ENCODE results near the gene SMIM10L2A. TPM values are rescaled to one million over a fixed set of nuclear protein-coding genes. Genes with fewer than 3 reads are reported as not detected.
"Not testable (repeated sequence)": the region's sequence is repeated elsewhere in the genome, so short reads cannot be mapped to it uniquely, and the experiment has no call there.

The SMIM10L2A gene
- total RNA-seq, result 1.9 and 5.6 TPM in 2 replicates

DNA sequence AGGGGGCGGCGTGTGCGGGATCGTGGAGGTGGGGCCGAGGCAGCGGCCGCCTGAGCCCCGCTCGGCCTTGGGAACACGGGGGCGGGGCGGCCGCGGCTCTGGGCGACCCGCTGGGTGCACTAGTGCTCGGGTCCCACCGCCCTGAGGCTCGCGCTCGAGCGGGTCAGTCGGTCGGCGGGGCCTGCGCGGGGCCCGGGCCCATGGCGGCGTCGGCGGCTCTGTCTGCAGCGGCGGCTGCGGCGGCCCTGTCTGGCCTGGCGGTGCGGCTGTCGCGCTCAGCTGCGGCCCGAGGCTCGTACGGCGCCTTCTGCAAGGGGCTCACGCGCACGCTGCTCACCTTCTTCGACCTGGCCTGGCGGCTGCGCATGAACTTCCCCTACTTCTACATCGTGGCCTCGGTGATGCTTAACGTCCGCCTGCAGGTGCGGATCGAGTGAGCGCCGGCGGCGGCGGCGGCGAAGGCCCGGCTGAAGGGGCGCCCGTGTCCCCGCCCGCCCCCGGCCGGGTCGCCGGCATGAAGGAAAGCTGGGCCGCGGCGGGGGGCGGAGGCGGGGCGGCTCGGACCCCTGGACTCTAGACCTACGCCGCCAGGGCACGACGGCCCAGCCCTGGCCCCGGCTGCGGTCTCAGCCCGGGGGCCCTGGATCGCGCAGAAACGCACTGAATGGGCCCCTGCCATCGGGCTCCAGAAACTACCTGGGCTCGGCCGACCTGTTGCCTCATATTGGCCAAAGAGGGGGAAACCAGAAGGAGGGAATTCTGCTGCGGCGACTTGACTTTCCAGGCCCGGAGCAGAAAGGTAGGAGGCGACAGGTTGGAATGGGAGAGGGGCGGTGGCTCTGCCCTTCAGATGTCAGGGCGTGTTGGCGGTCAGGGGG is at the start of gene SMIM10L2A:
Gene SMIM10L2A, plus strand, starts transcription at position 13 of the 878 bp plus-strand sequence. Its CDS starts 188 bp downstream, at position 201.
- no peak for DNase-seq (ENCODE audit: low read depth)

DNA sequence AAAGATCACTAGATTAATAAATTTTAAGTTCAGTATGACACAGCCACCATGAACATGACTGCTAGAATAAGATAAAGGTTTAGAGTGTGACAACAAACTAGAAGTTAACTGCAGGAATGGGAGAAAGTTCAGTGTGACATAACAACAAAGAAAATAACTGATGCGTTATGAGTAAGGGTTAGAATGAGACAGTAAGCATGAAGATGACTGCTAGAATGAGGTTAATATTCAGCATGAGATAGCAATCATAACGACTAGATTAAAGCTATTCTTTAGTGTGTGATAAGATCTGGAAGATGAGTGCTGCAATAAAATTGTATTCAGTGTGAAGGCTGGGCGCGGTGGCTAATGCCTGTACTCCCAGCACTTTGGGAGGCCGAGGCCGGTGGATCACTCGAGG is 48.4 kb upstream of the SMIM10L2A start:
- no peak for DNase-seq (ENCODE audit: low read depth)

DNA sequence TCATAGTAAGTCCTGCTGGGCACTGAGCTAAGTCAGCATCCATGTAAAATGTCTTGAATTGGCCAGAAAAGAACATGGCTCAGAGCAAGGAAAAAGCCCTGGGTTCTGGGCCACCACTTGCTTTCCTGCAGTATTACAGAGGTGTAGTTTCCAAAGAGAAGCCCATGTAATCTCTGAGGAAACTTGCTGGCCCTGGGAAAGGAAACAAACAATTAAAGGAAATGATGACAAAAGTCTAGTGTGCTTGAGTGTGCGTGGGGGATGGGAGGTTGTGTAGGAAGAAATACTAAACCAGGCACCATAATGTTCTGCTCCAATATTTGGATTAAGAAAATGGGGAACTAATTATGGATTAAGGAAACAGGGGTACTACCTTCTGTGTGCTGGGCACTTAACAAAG is 39.5 kb upstream of the SMIM10L2A start:
- DNase-seq (ENCODE audit: low read depth), result no peak

DNA sequence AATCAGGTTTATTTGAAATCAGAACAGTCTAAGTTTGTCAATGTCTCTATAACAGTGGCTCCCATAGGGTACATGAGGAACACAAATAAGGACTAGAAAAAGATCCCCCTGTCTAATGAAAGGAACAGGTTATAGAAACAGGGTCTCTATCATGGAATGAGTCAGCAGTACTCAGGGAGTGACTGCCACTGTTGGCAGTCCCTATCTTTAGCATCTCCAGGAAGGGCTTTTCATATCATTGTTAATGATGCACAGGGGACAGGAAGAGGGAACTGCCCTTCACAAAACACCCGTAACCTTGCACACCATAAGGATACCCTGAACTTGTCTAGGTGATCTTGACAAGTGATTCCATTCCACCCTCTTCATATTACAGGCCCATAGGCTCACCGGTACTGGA is 38.5 kb upstream of the SMIM10L2A start:
- DNase-seq (ENCODE audit: low read depth), result no peak

DNA sequence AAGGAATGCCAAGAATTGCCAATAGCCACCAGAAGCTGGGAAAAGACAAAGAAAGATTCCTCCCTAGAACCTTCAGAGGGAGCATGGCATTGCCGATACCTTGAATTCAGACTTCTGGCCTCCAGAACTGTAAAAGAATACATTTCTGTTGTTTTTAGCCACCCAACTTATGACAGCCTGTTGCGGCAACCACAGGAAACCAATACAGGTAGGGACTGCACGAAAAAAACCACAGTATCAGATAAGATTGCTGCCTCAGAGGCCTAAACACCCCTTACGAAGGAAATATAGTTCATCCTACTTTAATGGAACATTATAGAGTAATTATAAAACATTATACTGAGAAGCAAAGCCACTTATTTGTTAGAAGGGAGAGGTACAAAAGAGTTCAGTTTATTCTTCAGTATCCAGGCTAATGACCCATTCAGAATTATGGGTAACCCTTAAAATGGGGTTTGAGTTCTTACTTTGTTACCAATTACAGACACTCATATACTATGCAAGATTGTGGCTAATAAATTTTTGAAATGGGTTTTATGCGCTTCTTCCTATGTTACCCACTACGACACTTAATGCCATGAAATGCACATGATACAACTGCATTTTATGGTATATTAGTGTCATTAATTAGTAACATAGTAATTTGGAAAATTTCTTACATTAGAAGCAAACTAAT is 37.4 kb upstream of the SMIM10L2A start:
- DNase-seq (ENCODE audit: low read depth), result no peak

DNA sequence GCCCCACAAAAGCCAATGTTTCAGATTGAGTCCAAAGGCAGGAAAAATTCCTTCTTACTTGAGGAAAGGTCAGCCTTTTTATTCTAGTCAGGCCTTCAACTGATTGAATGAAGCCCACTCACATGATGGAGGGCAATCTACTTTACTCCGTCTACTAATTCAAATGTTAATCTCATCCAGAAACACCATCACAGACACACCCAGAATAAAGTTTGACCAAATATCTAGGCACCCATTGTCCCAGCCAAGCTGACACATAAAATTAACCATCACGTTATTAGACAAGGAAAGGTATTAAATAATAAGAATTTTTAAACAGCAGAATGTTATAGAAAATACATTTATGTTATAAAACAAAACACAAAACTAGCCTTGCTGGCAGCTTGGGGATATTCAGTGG is 32.9 kb upstream of the SMIM10L2A start:
- no peak for DNase-seq (ENCODE audit: low read depth)

DNA sequence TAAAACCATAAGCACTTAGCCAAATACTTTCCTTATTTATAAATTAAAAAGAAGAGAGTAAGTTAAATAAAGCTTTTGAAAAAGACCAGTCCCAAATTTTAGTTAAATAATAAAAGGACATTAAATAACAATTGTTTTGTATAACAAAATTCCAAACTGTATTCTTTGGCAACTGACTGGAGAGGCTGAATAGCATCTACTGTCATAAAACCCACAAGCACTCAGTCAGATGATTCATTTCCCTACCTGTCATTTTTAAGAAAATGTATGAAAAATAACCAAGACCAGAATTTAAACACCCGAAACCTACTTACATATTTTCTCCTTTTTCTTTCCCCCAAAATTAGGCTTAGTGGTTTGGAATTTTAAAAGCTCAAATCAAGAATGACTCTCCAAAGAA is 32.5 kb upstream of the SMIM10L2A start:
- DNase-seq (ENCODE audit: low read depth), result no peak

DNA sequence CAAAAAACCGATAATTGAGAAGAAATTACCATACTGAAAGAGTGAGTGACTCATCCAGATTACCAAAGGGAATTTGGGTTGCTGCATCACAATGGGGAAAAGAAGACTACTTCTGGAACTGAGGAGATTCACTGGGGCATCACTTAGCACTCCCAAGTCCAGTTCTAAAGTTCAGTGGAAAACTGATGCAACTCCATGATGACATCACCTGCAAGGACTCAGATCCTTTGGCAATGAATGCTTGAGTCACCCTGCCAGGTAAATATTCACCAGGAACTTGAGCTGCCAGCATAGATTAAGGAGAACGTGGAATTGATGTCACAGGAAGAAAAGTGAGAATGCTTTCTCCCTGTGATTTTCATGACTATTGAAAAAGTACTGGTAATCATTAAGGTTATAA is 32.0 kb upstream of the SMIM10L2A start:
- peak; percentile 94 for DNase-seq (ENCODE audit: low read depth)

DNA sequence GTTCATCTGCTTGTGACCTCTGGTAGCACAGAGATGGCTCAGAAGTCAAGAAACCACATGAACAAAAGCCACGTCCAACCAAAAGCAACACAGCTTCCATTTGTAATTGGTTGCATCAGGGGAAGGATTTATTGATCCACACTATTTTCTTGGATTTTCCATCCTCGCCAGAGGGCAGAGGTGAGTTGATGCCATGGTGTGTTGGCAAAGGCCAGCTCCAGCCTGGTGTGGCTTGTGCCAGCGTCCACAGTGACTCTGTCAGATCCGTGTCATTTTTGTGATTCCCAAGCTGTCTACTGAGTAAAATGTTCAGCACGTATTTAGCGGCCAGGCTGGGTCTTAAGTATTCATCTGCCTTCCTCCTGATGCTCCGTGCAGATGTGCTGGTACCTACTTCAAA is 30.0 kb upstream of the SMIM10L2A start:
- no peak for DNase-seq (ENCODE audit: low read depth)

DNA sequence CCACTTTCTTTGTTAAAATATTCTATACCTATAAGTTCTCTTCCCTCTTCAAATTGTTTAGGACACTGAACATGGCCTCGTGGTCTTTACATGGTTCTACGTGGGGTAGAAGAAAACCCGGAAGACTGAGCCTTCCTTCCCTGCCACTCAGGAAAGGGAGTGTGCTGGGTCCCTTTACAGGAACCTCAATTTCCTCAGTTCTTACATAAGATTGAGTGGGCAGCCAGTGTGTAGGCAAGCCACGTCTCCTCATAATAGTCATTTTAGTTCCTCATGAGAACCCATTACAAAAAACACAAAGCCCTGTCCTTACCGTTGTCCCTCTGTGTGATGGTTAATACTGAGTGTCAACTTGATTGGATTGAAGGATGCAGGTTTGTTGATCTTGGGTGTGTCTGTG is 28.7 kb upstream of the SMIM10L2A start:
- DNase-seq (ENCODE audit: low read depth), result no peak

DNA sequence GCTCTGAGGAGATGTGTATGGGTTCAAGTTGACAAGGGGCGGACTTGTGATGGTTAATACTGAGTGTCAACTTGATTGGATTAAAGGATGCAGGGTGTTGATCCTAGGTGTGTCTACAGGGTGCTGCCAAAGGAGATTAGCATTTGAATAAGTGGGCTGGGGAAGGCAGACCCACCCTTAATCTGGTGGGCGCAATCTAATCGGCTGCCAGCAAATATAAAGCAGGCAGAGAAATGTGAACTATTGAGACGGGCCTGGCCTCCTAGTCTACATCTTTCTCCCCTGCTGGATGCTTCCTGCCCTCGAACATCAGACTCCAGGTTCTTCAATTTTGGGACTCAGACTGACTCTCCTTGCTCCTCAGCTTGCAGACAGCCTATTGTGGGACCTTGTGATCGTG is 26.7 kb upstream of the SMIM10L2A start:
- no peak for DNase-seq (ENCODE audit: low read depth)

DNA sequence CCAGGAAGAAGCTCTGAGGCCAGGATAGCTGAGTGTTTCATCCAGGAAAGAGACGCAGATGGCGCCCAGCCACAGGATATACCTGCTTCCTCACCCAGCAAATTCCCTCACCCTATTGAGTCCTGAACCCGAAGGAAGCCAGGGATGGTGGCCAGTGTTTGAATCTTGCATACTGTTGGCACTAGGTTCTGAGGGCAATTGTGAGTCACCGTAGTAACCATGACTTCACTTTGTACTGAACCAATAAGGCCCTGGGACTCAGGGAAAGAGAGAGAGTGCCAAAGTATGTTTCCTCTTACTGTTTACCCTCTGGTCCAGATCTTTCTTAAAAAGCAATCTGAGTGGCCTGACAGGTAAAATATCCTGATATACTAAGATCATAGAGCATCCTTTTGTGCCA is 25.6 kb upstream of the SMIM10L2A start:
- peak; percentile 25 for DNase-seq (ENCODE audit: low read depth)

DNA sequence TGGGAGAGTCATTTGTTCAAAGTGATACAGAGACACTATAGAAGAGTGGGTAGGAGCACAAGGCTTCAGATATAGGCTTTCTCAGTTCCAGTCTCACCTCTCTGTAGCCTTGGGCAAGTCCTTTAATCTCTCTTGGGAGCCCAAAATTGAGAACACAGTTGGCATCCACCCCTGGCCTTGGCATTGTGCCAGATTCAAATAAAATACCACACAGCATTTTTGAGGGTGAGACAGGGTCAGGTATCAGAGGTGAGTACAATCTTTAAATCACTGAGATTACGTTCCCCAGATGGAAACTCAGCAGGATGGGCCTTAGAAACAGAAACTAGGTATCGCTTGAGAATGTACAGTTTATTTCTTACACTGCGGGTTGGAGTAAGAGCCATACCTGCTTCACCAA is 25.2 kb upstream of the SMIM10L2A start:
- no peak for DNase-seq (ENCODE audit: low read depth)

DNA sequence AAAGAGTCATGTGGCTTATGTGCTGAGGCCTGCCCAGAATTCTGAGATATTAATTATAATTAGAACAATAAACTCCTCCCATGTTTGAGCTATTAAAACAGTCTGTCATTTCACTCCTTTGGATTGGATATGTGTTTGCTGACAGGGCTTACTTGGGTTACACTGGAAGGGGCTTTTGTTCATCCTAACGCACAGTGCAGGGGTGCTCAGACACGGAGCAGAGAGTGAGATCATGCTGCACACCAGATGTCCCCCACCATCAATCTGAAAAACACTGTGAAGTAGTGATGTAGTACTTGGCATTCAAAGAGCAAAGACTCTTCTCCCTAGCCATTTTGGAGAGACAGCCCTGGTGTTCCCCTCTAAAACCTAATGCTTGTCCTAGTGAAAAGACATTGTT is 24.1 kb upstream of the SMIM10L2A start:
- no peak for DNase-seq (ENCODE audit: low read depth)

DNA sequence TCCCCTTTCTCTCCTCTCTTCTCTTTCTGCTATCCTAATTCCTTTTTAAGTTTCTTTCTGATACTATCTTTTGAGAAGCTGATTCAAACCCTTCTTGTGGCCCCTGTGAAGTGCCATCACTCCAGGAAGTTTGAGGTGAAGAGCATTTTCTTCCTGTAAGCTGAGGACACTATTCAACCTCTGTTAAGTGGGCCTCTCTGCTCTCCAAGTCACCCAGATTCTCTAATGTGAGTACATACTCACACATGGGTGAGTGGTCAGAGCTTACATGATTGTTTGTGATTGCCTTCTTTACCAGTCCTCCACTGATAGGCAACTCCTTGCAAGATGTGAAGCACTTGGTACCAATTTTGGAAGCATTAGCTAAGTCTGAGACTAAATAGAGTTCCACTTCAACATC is 18.4 kb upstream of the SMIM10L2A start:
- DNase-seq (ENCODE audit: low read depth), result no peak

DNA sequence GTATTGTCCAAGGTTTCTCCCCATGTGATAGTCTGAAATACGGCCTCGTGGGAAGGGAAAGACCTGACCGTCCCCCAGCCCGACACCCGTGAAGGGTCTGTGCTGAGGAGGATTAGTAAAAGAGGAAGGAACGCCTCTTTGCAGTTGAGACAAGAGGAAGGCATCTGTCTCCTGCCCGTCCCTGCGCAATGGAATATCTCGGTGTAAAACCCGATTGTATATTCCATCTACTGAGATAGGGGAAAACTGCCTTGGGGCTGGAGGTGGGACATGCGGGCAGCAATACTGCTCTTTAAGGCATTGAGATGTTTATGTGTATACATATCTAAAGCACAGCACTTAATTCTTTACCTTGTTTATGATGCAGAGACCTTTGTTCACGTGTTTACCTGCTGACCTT is 15.3 kb upstream of the SMIM10L2A start:
- DNase-seq (ENCODE audit: low read depth), result not testable (repeated sequence)

DNA sequence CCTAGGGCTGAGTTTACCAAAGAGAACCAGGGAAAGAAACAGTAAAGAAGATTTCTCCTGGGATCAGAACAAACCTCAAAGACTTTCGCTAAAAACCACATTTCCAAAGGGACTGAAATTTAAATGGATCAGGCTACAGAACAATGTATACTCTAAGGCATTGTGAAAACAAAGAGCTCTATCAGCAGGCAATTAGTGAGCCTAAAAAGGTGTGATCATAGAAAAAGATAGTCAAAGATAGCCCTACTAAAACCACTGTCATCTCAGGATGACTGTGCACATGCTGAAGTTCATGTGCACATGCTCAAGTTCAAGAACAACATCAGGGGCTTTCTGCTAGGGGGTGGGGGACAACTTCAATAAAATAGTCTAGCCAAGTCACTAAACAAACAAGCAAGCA is 12.9 kb upstream of the SMIM10L2A start:
- DNase-seq (ENCODE audit: low read depth), result no peak

DNA sequence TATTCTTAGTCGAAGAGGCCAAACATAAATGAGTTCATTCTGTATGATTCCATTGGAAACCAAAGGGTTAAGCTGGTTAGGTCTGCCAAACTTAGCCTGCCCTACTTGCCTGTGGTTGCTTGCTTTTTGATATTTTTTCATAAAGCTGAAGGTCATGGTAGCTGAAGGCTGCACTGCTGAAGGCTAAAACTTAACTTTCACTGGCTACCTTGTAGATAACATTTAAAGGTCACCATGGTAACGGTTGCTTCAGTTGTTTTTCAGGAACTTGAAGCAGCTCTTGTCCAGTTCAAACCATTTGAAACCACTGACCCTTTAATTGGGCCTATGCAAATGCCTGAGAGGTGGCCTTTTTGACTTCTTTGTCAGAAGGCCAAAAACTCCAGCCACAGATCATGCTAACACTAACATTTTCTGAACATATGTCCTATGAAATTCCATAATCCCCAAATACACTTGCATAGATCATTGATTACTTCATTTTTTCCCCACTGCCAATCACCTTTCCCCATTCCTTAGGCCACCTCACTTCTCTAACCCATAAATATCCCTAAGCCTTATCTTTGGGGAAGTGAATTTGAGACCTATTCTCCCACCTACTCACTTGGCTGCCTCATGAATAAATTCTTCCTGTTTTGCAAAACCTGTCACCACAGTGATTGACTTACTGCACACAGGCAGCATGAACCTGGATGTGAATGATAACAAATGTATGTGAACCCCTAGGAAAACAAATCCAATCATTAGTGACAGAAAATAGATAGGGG is 10.7 kb upstream of the SMIM10L2A start:
- peak; percentile 73 for DNase-seq (ENCODE audit: low read depth)

DNA sequence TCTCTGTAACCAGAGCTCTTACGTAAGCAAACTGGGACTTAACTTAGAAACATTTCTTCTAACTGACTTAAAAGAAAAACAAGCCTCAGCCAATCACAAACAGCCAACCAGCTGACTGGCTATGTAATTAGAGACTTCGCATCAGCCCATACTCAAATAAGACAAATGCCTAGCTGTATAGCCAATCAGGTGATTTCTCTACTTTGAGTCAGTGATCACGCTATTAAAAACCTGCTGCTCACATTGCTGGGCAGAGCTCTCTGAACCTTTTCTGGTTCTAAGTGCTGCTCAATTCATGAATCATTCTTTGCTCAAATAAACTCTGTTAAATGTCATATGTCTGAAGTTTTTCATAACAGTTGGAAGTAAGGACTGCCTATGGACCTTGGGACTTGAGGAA is 9.9 kb upstream of the SMIM10L2A start:
- DNase-seq (ENCODE audit: low read depth), result peak; percentile 73

DNA sequence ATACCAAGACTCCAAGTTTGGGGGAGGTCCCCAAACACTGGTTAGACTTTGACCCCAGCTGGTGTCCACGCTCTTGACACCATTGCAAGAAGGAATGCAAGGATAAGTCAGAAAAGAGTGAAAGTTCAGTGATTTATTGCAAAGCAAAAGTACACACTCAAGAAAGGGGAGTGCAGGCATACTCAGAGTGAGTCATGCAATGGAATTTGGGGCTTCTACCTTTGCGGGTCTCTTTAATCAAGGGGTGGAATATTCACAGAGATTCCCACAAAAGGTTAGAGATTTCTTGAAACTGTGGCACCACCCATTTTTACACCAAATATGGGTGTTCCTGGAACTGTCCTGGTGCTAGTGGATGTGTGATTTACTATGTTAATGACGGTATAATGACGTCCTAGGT is 5.2 kb upstream of the SMIM10L2A start:
- peak; percentile 77 for DNase-seq (ENCODE audit: low read depth)

DNA sequence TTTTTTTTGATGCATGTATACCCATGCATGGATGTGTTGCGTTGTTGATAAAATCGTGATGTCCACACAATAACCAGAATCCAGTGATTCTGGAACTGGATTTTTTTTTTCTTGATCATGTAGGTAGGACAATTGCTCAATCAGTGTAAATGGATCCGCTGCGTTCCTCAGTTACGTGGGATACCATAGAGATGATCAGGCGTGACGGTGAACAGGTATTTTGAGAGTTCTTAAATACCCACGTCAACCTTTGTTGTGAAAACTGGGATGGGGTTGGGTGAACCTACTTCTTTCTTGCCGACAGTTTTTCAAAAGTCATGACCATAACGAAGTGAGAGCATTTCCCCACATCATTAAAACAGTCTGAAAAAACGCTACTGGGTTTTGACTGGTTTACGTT is 913 bp upstream of the SMIM10L2A start:
- no peak for DNase-seq (ENCODE audit: low read depth)

DNA sequence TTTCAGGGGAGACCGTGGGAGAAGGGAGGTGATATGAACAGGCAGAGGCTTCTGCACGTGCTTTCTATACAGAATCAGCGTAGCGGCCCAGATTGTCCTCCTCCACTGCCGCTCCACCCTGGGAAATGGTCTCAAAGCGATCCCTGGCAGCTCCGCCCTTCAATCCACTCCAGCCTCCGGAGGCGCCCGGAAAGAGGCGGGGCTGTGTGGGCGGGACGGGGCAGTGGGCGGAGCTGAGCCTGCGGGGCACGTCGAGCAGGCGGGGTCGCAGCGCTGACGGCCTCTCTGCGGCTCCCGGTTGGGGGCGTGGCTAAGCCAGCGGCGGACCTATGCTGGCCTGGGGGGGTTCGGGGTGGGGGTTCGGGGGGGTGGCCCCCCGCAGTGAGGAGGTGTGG is 210 bp upstream of the SMIM10L2A start:
- peak; percentile 48 for DNase-seq (ENCODE audit: low read depth)

DNA sequence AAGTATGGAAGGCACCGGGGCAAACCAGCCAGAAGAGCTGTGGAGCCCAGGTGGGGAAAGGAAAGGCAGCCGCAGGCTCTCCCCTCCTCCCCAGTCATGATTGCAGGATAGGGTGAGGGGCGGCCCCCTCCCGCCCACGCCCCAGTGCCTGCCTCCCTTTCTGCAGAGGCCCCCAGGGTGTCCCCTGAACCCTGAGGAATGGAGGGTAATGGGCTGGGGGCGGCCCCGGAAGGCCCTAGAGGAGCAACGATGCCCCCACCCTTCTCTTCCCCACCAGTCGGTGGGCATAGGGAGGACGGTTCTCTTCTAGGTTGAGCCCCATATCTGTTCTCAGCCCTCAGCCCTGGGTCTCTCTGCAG is 1.0 kb downstream of the SMIM10L2A start:
- not testable (repeated sequence) for DNase-seq (ENCODE audit: low read depth)
